ENCODE data around the gene ITM2B.

DNA sequence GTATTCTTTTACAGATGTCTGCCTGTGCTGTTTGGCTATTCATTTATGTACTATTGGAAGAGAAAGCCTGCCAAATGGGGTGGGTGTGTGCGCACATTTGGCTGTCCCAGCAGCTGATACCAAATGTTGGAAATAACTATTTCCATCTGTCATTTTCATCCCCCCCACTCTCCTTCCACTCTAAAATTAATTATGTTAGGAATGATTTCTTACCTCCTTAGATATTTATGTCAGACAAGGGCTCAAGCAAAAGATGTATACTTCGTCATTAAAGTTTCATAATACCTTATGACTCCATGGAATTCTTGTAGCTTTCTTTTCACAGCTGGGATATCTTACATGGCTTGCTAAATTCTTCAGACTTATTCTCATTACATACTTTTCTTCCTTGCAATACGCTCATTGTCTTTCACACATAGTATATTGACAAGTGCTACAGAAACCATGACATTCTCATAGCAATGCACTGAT is 18.6 kb downstream of the ITM2B start:
- TF ChIP-seq TAF1 (IDR thresholded peaks at IDR 0.05; ENCODE audit: low read depth) = no peak
- TF ChIP-seq, protein P1, sequence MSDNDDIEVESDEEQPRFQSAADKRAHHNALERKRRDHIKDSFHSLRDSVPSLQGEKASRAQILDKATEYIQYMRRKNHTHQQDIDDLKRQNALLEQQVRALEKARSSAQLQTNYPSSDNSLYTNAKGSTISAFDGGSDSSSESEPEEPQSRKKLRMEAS (IDR thresholded peaks at IDR 0.05) = no peak
- TF ChIP-seq CEBPB (IDR thresholded peaks at IDR 0.05) = no peak
- TF ChIP-seq EP300 (IDR thresholded peaks at IDR 0.05; ENCODE audit: borderline replicate concordance) = no peak
